Anterior cingulate cortex (tissue), 58 donors: ENCODE results near the gene NUDT5.

Source experiments
- DNase-seq, 58 donors: peaks; one replicate each; lab custom pipeline; 2025; lab: John Stamatoyannopoulos, UW

NUDT5 gene

DNA sequence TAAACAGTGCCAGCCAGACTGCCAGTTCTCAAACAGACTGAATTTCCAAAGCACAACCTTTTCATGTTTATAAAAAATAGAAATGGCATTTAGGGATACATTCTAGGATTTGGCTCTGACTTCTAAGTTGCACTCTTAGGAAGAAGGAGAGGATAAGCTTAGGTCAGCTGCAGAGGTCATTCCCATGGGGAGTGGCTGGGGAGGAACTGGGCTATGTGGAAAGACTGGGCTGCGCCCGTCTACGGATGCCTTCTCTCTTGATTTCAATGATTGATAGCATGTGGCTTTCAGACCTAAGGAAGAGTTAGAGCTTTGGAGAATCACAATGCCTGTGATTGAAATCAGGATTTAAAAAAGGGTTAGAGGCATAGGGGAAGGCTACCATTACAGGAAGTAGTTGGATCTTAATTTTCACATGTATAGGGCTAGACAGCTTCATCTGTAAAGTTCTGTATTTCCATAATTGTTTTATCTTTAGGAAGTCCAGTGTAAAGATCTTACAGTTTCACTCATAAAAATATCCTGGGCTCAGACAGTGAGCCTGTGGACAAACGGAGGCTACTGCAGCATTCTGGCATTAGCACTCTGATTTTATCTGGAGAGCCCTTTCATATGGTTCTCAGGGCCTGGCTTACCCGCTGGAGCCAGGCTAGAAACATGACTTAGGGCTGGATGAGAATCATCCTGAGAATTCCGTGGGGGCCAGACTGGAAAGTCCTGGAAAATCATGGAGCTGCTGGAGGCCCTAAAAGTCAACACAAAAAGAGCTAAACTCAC is 29.5 kb downstream of the NUDT5 start:
- DNase-seq = no peak

- DNase-seq = no peak
These were observed 30.7 kb downstream of the NUDT5 start for GRCh38 chr10:12165036-12165435.

DNA sequence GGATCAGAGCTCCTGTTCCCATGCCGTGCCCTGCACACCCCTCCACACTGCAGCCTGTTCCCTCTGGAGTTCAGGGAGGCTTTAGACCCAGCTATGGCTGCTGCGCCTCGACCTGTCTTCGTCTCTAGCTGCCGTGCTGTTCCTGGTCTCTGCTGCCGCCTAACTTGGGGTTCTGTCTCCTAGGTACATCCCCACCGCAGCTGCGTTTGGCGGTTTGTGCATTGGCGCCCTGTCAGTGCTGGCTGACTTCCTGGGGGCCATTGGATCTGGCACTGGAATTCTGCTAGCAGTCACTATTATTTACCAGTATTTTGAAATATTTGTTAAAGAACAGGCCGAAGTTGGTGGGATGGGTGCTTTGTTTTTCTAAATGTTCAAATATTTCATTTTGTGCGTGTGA is 31.6 kb downstream of the NUDT5 start:
- no peak for DNase-seq

- DNase-seq = no peak
These were observed 32.8 kb downstream of the NUDT5 start for GRCh38 chr10:12162927-12163326.

DNA sequence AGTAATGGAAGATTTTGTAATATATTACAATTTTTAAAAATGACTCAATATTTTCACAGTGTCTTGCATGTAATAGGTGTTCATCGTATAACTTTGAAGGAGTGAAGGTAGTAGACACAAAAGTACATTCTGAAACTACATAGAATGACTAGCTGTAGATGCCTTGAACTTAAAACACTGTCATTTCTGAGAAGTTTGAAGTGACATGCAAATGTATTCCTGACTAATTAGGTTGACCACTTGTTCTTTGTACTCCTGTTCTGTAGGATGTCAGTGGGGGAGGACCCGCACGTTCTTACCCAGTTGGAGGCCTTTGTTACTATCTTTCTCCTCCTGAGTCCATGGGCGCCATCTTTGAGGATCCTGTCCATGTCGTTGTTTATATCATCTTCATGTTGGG is 35.0 kb downstream of the NUDT5 start:
- no peak for DNase-seq

- DNase-seq = no peak
These were observed 37.6 kb downstream of the NUDT5 start for GRCh38 chr10:12158111-12158510.

- no peak for DNase-seq
These were observed 39.1 kb downstream of the NUDT5 start for GRCh38 chr10:12156367-12157123.

GRCh38 chr10:12154516-12154915 is 41.2 kb downstream of the NUDT5 start:
- no peak for DNase-seq

GRCh38 chr10:12150163-12150562 is 45.5 kb downstream of the NUDT5 start:
- DNase-seq = no peak

GRCh38 chr10:12144538-12144937 is 51.2 kb downstream of the NUDT5 start:
- DNase-seq = no peak

GRCh38 chr10:12140038-12140437 is 55.7 kb downstream of the NUDT5 start:
- no peak for DNase-seq

DNA sequence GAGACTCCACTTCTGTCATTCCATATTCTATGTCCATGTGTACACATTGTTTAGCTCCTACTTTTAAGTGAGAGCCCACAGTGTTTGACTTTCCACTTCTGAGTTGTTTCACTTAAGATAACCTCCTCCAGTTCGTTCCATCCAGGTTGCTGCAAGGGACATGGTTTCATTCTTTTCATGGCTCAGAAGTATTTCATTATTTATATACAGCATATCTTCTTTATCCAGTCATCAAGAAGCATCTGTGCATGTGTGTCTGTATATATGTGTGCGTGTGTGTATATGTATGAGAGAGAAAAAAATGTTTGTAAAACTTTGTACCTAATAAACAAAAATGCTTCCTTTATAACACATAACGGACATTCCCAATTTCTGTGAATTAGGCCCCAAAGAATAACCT is 60.1 kb downstream of the NUDT5 start:
- DNase-seq = no peak

- DNase-seq = peak in 30 of 58 donors; percentile 1 to 67 (median 14)
These were observed 65.3 kb downstream of the NUDT5 start for GRCh38 chr10:12130237-12130872.

GRCh38 chr10:12129222-12130111 is 66.2 kb downstream of the NUDT5 start, which contains the start of gene SEC61A2:
TSS of gene SEC61A2 (plus strand) at chr10:12129677. CDS start at chr10:12129788, 111 bp downstream.
- DNase-seq = peak; percentile 37 to 97 (median 91)

DNA sequence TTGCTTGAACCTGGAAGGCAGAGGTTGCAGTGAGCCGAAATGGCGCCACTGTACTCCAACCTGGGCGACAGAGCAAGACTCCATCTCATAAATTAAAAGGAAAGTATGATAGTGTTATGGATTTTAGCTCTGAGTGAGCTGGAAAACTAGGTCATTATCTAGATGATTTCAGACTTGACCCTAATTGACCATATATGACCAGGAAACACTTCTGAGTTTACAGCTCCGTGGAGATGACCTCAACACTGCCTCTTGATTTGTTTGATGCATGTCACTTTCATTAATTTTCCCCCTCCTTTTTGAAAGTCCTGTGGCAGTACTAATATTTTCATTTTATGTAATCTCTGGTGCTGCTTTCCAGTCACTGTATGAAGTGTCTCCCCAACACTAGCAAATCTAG is 74.0 kb downstream of the NUDT5 start:
- no peak for DNase-seq
